H9 (cell line): ENCODE measurements around the gene KCNH5. TPM values are rescaled to one million over a fixed set of nuclear protein-coding genes. Genes with fewer than 3 reads are reported as not detected.

Source experiments
- DNase-seq: peaks from one replicate; pipeline ENCODE4 v3.0.0-alpha.2; 2017
- H2AFZ ChIP-seq: one replicate; pipeline ENCODE4 v1.6.1; 2013; ENCODE audit warnings: mild to moderate bottlenecking, low read length, control low read depth, moderate library complexity
- H2AK5ac ChIP-seq: 2 replicates; pipeline ENCODE4 v1.6.1; 2013; ENCODE audit warnings: low read length, control low read depth, mixed read lengths; ENCODE audit not compliant: insufficient read length
- H2BK120ac ChIP-seq: one replicate; pipeline ENCODE4 v1.6.1; 2013; ENCODE audit warnings: low read depth, mild to moderate bottlenecking, low read length, control low read depth, inconsistent platforms; ENCODE audit not compliant: poor library complexity, severe bottlenecking
- H2BK12ac ChIP-seq: 2 replicates; pipeline ENCODE4 v1.6.1; 2013; ENCODE audit warnings: low read length, control low read depth, mixed read lengths, low read depth; ENCODE audit not compliant: insufficient read length
- H2BK15ac ChIP-seq: 2 replicates; pipeline ENCODE4 v1.6.1; 2013; ENCODE audit warnings: low read depth, low read length, control low read depth
- H2BK20ac ChIP-seq: one replicate; pipeline ENCODE4 v1.6.1; 2013; ENCODE audit warnings: low read depth, mild to moderate bottlenecking, low read length, control low read depth, inconsistent platforms; ENCODE audit not compliant: poor library complexity, severe bottlenecking
- H2BK5ac ChIP-seq: 2 replicates; pipeline ENCODE4 v1.6.1; 2013; ENCODE audit warnings: low read length, control low read depth, mixed read lengths; ENCODE audit not compliant: insufficient read length
- H3K14ac ChIP-seq: 2 replicates; pipeline ENCODE4 v1.6.1; 2013; ENCODE audit warnings: low read length, control low read depth; ENCODE audit not compliant: insufficient read depth
- H3K18ac ChIP-seq: 2 replicates; pipeline ENCODE4 v1.6.1; 2013; ENCODE audit warnings: low read depth, mild to moderate bottlenecking, mixed read lengths, low read length, control low read depth; ENCODE audit not compliant: insufficient read length
- H3K23ac ChIP-seq: 2 replicates; pipeline ENCODE4 v1.6.1; 2013; ENCODE audit warnings: low read length, control low read depth, mixed read lengths, low read depth; ENCODE audit not compliant: insufficient read length
- H3K23me2 ChIP-seq: 2 replicates; pipeline ENCODE4 v1.6.1; 2013; ENCODE audit warnings: low read depth, mild to moderate bottlenecking, mixed read lengths, low read length, control low read depth; ENCODE audit not compliant: insufficient read length, poor library complexity, severe bottlenecking
- H3K27ac ChIP-seq: 2 replicates; pipeline ENCODE4 v1.5.1; 2013; ENCODE audit warnings: low read length, control low read depth, mixed read lengths, low read depth; ENCODE audit not compliant: insufficient read length
- H3K27me3 ChIP-seq: 2 replicates; pipeline ENCODE4 v1.6.1; 2013; ENCODE audit warnings: low read length, control low read depth, inconsistent platforms; ENCODE audit not compliant: insufficient read depth
- H3K4ac ChIP-seq: 2 replicates; pipeline ENCODE4 v1.6.1; 2013; ENCODE audit warnings: low read depth, mild to moderate bottlenecking, control low read depth, inconsistent platforms, low read length, moderate library complexity
- H3K4me1 ChIP-seq: 2 replicates; pipeline ENCODE4 v1.6.1; 2013; ENCODE audit warnings: low read length, control low read depth, inconsistent platforms; ENCODE audit not compliant: insufficient read depth
- H3K4me2 ChIP-seq: 2 replicates; pipeline ENCODE4 v1.6.1; 2013; ENCODE audit warnings: low read length, control low read depth, mixed read lengths; ENCODE audit not compliant: insufficient read length, insufficient read depth
- H3K56ac ChIP-seq: 2 replicates; pipeline ENCODE4 v1.6.1; 2013; ENCODE audit warnings: low read depth, mild to moderate bottlenecking, mixed read lengths, low read length, control low read depth; ENCODE audit not compliant: insufficient read length
- H3K79me1 ChIP-seq: 2 replicates; pipeline ENCODE4 v1.6.1; 2013; ENCODE audit warnings: low read depth, mild to moderate bottlenecking, moderate library complexity, low read length, control low read depth, inconsistent platforms; ENCODE audit not compliant: insufficient read depth, poor library complexity, severe bottlenecking
- H3K79me2 ChIP-seq: 2 replicates; pipeline ENCODE4 v1.6.1; 2013; ENCODE audit warnings: low read length, control low read depth, inconsistent platforms; ENCODE audit not compliant: insufficient read depth
- H3K9ac ChIP-seq: 2 replicates; pipeline ENCODE4 v1.6.1; 2013; ENCODE audit warnings: low read length, control low read depth, mixed read lengths; ENCODE audit not compliant: insufficient read length; ENCODE audit errors: extremely low read depth
- H3K9me3 ChIP-seq: one replicate; pipeline ENCODE4 v1.6.1; 2013; ENCODE audit warnings: low read depth, low read length, inconsistent platforms; ENCODE audit not compliant: control insufficient read depth
- H3T11ph ChIP-seq: one replicate; pipeline ENCODE4 v1.6.1; 2013; ENCODE audit warnings: mild to moderate bottlenecking, low read length, control low read depth, inconsistent platforms
- H4K20me1 ChIP-seq: one replicate; pipeline ENCODE4 v1.6.1; 2013; ENCODE audit not compliant: control insufficient read depth, insufficient read length, insufficient read depth
- H4K5ac ChIP-seq: 2 replicates; pipeline ENCODE4 v1.6.1; 2013; ENCODE audit warnings: low read depth, mild to moderate bottlenecking, mixed read lengths, low read length, control low read depth; ENCODE audit not compliant: insufficient read length
- H4K8ac ChIP-seq: replicated peaks from 2 replicates; pipeline ENCODE4 v1.6.1; 2013; ENCODE audit warnings: low read length, control low read depth, mixed read lengths, low read depth; ENCODE audit not compliant: insufficient read length
- H4K91ac ChIP-seq: 2 replicates; pipeline ENCODE4 v1.6.1; 2013; ENCODE audit warnings: low read depth, mild to moderate bottlenecking, moderate library complexity, mixed read lengths, low read length, control low read depth; ENCODE audit not compliant: insufficient read length
- H3K27ac Mint-ChIP-seq, 3 experiments: 2 replicates in 2 of 3; 3 replicates in 1 of 3; pipeline ENCODE4 v1.8.0; 2020 to 2021; ENCODE audit warnings: mixed read lengths in 3 of 3, mild to moderate bottlenecking in 1 of 3, moderate library complexity in 1 of 3
- H3K27me3 Mint-ChIP-seq: 2 replicates; pipeline ENCODE4 v1.8.0; 2021; ENCODE audit warnings: low read depth, mild to moderate bottlenecking, moderate library complexity, mixed read lengths
- H3K36me3 Mint-ChIP-seq, 3 experiments: 2 replicates in 2 of 3; 3 replicates in 1 of 3; pipeline ENCODE4 v1.8.0; 2020 to 2021; ENCODE audit warnings: low read depth in 3 of 3, mixed read lengths in 3 of 3; ENCODE audit not compliant: insufficient read depth in 1 of 3
- H3K4me1 Mint-ChIP-seq, 2 experiments: 2 replicates each; pipeline ENCODE4 v1.8.0; 2020; ENCODE audit warnings: mixed read lengths in 2 of 2
- H3K4me3 Mint-ChIP-seq, 2 experiments: 2 replicates in 1 of 2; 3 replicates in 1 of 2; pipeline ENCODE4 v1.8.0; 2020 to 2021; ENCODE audit warnings: mild to moderate bottlenecking in 2 of 2, mixed read lengths in 2 of 2, moderate library complexity in 1 of 2
- H3K9me3 Mint-ChIP-seq, 2 experiments: 2 replicates in 1 of 2; 3 replicates in 1 of 2; pipeline ENCODE4 v1.8.0; 2020; ENCODE audit warnings: mild to moderate bottlenecking in 2 of 2, mixed read lengths in 2 of 2, moderate library complexity in 1 of 2
- WGBS: extraction: QIAGEN DNeasy Blood & Tissue Kit; methylation state at CpG from one replicate; pipeline ENCODE4 v1.1.7; 2013; ENCODE audit warnings: missing lambda C conversion rate, low lambda C conversion rate, mixed read lengths; ENCODE audit not compliant: insufficient read length; ENCODE audit errors: extremely low coverage; 5-methylcytosine and 5-hydroxymethylcytosine counted together
- long read RNA-seq: library from polyadenylated mRNA; unstranded; transcript quantifications from one replicate; pipeline ENCODE4 v2.0.0, GENCODE V29; 2020
- total RNA-seq: library from RNA; stranded (reverse); gene quantifications from 2 replicates; pipeline ENCODE4 v1.2.1, GENCODE V29; 2021
- TF ChIP-seq, protein P1 (sequence below): fragments of 200-600 bp; sonication (generic); conservative IDR thresholded peaks from 3 replicates; pipeline ENCODE4 v1.8.0; 2021; ENCODE audit warnings: antibody characterized with exemption, mild to moderate bottlenecking

KCNH5 gene, protein sequence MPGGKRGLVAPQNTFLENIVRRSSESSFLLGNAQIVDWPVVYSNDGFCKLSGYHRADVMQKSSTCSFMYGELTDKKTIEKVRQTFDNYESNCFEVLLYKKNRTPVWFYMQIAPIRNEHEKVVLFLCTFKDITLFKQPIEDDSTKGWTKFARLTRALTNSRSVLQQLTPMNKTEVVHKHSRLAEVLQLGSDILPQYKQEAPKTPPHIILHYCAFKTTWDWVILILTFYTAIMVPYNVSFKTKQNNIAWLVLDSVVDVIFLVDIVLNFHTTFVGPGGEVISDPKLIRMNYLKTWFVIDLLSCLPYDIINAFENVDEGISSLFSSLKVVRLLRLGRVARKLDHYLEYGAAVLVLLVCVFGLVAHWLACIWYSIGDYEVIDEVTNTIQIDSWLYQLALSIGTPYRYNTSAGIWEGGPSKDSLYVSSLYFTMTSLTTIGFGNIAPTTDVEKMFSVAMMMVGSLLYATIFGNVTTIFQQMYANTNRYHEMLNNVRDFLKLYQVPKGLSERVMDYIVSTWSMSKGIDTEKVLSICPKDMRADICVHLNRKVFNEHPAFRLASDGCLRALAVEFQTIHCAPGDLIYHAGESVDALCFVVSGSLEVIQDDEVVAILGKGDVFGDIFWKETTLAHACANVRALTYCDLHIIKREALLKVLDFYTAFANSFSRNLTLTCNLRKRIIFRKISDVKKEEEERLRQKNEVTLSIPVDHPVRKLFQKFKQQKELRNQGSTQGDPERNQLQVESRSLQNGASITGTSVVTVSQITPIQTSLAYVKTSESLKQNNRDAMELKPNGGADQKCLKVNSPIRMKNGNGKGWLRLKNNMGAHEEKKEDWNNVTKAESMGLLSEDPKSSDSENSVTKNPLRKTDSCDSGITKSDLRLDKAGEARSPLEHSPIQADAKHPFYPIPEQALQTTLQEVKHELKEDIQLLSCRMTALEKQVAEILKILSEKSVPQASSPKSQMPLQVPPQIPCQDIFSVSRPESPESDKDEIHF
- total RNA-seq, result 0.09 and 0.42 TPM in 2 replicates
- long read RNA-seq, partial matches to known transcripts, result 1 of 1 reads
- long read RNA-seq, other reads (novel, unspliced or antisense), result 0 of 1 reads

DNA sequence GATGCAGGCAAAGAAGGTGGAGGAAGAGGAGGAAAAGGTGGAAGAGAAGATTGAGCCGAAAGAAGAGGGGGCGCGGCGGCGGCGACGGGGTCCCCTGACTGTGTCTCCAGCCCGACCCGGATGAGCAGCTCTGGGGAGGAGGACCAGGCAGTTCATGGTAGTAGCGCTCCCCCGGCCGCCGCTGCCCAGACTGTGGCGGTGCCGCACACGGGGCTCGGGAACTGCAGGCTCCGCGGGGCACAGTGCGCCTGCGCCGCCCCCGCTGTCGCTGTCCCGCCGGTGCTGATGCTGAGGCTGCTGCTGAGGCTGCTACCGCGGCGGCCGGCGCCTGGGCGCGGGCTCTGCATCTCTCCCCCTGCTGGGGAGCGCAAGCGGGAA, at the start of gene KCNH5:
TSS of gene KCNH5 (minus strand) at position 225 of the 378 bp plus-strand sequence. CDS start 272 bp downstream, outside the sequence.
- Histone ChIP-seq H3K9ac (peak within 1 kb of the TSS; percentile 5), H3K79me1 (no peaks in the 10 kb centered on the region), H4K20me1 (no peaks in the 10 kb centered on the region), H2AK5ac (no peak within 1 kb of the TSS), H3K9me3 (no peaks in the 10 kb centered on the region), H2BK120ac (no peak within 1 kb of the TSS), H4K91ac (no peak within 1 kb of the TSS), H2BK12ac (no peak within 1 kb of the TSS), H3K27me3 (peaks cover 17% of the 10 kb centered on the region; the same call in 1 of the 2 replicates), H3K14ac (no peak within 1 kb of the TSS; the same call in 1 of the 2 replicates), H3K18ac (no peak within 1 kb of the TSS), H3T11ph (no peak within 1 kb of the TSS), H4K5ac (no peak within 1 kb of the TSS), H3K4ac (no peak within 1 kb of the TSS), H3K23ac (no peak within 1 kb of the TSS), H2BK5ac (no peak within 1 kb of the TSS), H2BK15ac (no peak within 1 kb of the TSS), H3K4me1 (no peaks in the 10 kb centered on the region), H4K8ac (no peak within 1 kb of the TSS), H3K79me2 (no peaks in the 10 kb centered on the region), H3K23me2 (peaks cover 21% of the 10 kb centered on the region), H2AFZ (no peak within 1 kb of the TSS), H3K4me2 (peak within 1 kb of the TSS; percentile 74), H3K56ac (no peak within 1 kb of the TSS), H2BK20ac (no peak within 1 kb of the TSS), H3K27ac (no peak within 1 kb of the TSS)
- no CpG with 5 or more reads among the region's 35 CpGs for WGBS
- Mint-ChIP-seq H3K4me1 (peaks cover 25 to 29% of the 10 kb centered on the region in 2 experiments), H3K36me3 (no peaks in the 10 kb centered on the region; a peak in 2 of 7 replicates), H3K27me3 (peaks cover 39% of the 10 kb centered on the region), H3K9me3 (no peaks in the 10 kb centered on the region; a peak in 2 of 5 replicates), H3K4me3 (peak within 1 kb of the TSS; percentile 70 to 92), H3K27ac (peak within 1 kb of the TSS in 1 of 3 experiments; percentile 88; a peak in 3 of 7 replicates)
- DNase-seq, result peak; percentile 91
- TF ChIP-seq, protein P1, sequence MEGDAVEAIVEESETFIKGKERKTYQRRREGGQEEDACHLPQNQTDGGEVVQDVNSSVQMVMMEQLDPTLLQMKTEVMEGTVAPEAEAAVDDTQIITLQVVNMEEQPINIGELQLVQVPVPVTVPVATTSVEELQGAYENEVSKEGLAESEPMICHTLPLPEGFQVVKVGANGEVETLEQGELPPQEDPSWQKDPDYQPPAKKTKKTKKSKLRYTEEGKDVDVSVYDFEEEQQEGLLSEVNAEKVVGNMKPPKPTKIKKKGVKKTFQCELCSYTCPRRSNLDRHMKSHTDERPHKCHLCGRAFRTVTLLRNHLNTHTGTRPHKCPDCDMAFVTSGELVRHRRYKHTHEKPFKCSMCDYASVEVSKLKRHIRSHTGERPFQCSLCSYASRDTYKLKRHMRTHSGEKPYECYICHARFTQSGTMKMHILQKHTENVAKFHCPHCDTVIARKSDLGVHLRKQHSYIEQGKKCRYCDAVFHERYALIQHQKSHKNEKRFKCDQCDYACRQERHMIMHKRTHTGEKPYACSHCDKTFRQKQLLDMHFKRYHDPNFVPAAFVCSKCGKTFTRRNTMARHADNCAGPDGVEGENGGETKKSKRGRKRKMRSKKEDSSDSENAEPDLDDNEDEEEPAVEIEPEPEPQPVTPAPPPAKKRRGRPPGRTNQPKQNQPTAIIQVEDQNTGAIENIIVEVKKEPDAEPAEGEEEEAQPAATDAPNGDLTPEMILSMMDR, result no peak
